ENCODE data around the gene XYLT1. TPM values are rescaled to one million over a fixed set of nuclear protein-coding genes. Genes with fewer than 3 reads are reported as not detected.

The XYLT1 gene
- total and polyA plus RNA-seq, 10 of the 15 experiments (the other 5 are each of a cell fraction or from before 2014, with no cell fraction given): 0.88 to 14.8 (median 5.8) TPM

DNA sequence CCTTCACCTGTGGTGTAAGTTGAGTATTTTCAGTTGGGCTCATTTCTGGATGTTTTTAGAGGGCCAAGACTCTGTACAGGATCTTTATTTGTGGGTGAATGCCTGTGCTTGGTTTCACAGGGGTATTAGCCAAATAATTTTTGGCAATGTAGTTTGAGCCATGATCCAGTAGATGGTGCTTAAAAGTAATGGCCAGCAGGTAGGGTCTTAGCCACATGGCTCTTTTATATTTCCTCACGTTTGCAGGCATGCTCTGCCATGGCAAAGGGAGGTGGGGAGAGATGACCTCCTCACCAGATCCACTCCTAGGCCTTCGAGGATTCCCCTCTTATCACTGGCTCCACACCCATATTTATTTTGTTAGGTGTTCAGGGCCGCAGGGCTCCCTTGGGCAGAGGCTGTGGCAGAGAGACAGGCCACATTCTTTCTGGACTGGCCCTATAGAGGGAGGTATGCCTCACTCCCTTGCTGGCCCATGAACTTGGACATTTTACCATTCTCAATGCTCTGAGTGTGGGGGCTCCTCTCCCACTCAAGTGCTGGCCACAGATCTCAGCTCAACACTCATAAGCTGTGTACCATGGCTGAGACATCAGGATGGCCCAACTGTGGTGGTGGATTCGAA is 417.1 kb downstream of the XYLT1 start (continued):
- TF ChIP-seq, protein P1, sequence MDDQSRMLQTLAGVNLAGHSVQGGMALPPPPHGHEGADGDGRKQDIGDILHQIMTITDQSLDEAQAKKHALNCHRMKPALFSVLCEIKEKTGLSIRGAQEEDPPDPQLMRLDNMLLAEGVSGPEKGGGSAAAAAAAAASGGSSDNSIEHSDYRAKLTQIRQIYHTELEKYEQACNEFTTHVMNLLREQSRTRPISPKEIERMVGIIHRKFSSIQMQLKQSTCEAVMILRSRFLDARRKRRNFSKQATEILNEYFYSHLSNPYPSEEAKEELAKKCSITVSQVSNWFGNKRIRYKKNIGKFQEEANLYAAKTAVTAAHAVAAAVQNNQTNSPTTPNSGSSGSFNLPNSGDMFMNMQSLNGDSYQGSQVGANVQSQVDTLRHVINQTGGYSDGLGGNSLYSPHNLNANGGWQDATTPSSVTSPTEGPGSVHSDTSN (IDR thresholded peaks at IDR 0.05; ENCODE audit: insufficient replicate concordance, low read depth, low read length): no peak
- TF ChIP-seq ZNF384 (IDR thresholded peaks at IDR 0.05; ENCODE audit: borderline replicate concordance, low read depth, low read length): no peak

Small RNA genes lying within 50 kb of the gene (small RNA-seq; reads per million reads assigned to genes)
- not detected for gene AC109446.1

Measured in GM12878 (cell line).